Pulmonary artery endothelial cell (primary cell): ENCODE measurements around the gene FCAMR. TPM values are rescaled to one million over a fixed set of nuclear protein-coding genes. Genes with fewer than 3 reads are reported as not detected.

ENCODE experiments used
- DNase-seq: peaks from one replicate; pipeline ENCODE4 v3.0.0-alpha.2; 2011; ENCODE audit warnings: low read depth, low spot score
- total RNA-seq: library from RNA; depleted of rRNA; stranded (reverse); fragments of >200 nt; gene quantifications from 2 replicates; pipeline ENCODE4 v1.2.3, GENCODE V29; 2014

The FCAMR gene
- total RNA-seq, 1 donor from 2014 or later = not detected

DNA sequence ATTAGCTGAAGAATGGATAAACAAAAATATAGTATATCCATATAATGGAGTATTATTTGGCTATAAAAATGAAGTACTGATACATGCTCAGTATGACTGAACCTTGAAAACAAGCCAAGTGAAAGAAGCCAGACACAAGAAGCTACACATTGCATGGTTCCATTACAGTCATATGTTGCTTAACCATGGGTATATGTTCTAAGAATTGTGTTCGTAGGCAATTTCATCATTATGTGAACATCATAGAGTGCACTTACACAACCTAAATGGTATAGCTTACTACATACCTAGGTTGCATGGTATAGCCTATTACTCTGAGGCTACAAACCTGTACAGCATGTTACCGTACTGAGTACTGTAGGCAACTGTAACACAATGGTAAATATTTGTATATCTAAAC lies 28.6 kb upstream of the FCAMR start:
- no peak for DNase-seq

DNA sequence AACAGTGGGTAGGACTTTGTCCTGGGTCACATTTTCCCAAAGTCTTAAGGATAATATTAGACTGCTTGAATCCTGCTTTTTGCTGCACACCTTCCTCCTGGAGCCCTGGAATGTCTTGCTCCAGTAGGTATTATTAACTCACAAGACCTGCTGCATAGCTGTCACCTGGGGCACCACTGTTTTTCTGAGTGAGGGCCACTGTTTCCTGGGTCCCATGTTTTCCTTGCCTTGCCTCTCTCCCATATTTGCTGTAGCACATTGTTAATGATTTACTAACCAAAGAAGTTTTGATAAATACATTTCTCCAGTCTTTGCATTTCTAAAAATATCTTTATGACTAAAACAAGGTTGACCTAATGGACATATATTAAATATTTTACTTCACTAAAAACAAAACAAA lies 22.5 kb upstream of the FCAMR start:
- no peak for DNase-seq

DNA sequence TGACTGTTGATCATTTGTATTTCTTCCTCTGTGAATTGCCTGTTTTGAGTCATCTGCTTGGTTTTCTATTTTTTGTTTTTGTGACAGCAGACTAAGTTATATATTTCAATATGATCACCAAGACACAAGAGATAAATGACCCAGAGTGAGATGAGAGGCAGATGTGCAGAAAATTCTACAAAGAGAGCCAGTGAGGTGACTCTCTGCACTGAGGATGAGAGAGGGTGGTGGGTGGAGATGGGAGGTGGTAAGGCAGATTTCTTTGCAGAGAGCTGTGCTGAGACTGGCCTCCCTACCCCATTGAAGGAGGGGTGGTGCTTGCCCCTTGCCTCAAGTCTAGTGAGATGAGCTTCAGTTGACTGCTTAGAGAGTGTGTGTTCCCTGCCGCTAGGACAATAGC lies 17.6 kb upstream of the FCAMR start:
- DNase-seq = no peak

DNA sequence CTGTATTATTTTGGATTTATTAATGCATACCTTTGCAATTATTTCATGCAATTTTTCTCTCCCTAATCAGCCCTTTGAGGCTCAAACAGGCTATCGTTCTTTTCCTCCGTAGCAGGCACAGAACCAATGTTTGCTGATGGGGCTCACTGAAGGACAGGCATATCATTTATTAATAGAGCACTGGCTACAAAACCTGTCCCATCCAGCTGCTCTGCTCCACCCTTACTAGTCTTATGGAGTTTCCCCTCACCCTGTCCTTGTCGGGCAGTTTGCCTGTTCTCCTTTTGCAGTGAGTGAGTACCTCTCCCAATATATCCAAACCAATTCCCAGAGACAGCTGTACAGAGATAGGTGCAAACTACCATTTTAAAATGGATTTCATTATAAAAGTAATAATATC lies 16.6 kb upstream of the FCAMR start:
- DNase-seq = no peak

DNA sequence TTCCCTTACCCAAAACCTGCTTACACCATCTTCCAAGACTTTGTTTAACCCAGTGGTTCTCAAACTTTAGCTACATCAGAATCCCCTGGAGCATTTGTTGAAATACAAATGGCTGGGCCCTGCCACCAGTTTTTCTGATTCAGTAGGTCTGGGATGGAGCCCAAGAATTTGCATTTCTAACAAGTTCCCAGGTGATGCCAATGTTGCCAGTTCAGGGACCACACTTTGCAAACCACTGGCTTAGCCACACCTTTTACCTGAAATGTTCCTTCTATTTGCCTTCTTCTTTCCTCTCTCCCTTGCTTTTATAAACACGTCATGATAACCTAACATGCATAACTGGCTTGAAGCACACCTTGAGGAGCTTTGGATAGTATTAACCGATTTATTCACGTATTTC lies 16.1 kb upstream of the FCAMR start:
- no peak for DNase-seq

DNA sequence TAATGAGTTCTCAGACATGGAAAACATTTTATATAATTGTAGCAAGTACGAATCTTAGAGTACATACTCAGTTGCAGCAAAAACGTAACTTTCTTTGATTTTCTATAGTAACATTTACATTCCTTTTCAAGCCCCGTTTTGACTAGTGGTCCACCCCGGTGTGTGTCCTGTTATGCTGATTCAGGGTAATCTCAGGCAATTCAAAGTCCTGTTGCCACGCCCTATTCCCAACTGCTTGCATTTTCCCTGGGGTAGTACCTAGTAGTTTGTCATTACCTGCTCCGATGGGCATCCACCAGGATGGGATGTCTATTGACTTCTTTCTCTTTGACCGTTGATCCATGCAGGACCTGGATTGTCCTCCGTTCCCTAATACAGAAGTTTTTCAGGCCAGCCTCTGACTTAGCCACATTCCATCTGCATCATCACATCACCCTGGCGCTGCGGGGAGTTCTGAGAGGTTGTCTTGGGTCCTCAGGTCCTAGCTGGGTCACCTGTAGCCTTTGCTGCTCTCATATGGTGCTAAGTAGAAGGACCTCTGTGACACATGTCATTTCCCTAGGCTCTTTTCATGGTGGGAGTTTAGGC lies 15.0 kb upstream of the FCAMR start:
- DNase-seq = no peak

DNA sequence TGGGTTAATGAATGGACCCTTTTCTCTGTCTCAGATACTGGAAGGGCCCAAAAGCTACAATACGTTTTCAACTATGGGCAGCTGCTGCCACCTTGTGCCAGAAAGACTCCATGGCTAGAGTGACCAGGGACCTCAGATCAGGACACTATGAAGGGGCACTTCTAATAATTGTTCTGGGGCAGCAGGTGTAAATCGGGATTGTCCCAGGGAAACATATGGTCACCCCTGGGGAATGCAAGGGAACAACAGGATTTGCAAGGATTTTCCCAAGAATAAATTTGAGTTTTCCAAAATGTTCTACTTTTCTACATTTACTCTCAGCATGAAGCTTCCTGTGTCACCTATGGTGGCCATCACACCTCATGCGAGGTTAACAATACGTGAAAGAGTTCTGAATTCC lies 12.0 kb upstream of the FCAMR start:
- no peak for DNase-seq

DNA sequence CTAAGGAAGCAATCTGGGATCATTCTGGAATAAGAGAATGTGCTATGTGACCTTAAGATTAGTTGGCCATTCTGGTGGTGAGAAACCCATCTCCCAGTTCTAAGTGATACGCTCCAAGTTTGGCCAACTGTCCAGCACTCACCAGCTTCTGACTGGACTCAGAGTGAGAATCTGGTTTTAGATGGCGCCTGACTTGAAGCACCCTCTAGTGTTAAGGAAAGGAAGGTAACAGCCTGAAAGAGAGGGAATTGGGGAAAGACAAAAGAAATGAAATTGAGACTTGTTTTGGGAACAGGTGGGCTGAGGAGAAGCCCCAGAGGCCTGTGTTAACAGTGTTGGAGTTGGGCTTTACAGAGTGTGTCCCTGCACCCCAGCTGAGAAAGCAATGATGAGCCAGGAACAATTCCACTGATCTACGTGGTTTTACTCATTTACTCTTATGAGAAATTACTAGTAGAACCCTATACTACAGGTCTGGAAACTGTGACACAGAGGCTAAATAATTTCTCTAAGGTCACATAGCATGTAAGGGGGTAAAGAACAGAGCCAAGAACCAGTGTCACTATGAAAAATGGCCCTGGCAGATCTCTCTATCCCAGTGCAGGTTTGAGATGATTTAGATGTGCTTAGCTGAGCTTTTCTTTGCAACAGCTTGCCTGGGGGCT lies 9.3 kb upstream of the FCAMR start:
- DNase-seq = no peak

DNA sequence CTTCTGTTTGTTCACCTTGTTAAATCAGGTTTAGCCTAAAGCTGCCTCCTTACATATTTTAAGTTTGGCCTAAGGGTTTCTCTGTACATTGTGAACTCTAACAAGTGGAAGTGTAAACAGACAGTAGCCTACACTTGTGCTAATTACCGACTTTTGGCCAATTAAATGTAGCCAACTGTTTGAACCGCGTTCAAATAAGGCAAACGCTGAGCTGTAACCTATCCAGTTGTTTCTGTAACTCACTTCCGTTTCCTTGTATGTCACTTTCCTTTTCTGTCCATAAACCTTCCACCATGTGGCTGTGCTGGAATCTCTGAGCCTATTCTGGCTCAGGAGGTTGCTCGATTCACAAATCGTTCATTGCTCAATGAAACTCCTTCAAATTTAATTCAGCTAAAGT lies 8.0 kb upstream of the FCAMR start:
- DNase-seq = no peak

DNA sequence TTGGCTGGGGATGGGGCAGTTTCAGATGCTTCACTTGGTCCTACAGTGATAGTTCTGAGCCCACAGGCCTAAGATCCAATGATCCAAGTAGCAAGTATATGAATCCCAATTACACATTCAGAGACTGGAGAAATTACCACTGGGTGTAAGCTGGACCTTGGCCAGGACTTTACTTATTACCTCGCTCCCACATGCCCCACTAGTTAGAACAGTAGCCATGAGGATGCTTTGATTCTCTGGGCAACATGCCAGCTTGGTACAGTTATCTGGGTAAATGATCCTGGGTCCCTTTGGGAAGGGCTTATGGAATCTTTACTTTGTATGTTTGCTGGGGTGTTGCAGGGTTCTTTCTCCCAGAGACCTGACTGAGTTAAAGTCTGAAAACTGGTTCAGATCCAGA lies 5.0 kb upstream of the FCAMR start:
- DNase-seq = no peak

DNA sequence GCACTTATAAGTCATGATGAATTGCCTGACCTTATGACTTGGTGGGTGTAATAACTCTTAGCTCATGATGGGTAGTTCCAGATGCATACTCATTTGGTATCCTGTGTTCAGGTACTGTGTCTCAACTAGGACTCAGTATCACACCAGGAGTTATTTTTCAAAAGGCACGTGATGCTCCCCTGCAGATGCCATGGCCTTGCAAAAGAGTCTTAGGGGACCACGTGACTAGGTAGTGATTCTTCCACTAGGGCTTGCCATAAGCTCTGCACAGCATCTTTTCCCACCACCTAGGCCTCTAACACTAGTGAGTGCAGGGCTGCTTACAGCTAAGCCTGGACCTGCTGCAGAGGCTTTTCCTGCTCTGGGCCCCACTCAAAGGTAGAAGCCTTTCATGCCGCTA lies 3.9 kb upstream of the FCAMR start:
- no peak for DNase-seq

DNA sequence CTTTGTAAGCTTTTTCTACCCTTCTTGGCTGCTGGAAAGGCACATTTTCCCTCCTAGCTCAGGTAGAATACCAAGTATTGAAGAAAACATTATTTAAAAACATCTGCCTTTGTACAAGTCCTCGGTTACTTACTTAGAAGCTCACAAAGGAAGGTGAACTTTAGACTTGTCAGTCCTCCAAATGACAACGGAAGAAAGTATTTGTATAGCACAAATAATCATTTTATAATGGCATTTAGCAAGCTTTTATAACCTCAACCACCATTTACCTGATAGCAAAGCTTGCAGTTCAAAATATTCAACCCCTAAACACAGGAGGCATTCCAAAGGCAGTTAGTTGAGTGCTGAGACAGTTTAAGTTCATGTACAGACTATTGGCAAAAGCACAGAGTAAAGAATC lies 2.5 kb upstream of the FCAMR start:
- DNase-seq = no peak

DNA sequence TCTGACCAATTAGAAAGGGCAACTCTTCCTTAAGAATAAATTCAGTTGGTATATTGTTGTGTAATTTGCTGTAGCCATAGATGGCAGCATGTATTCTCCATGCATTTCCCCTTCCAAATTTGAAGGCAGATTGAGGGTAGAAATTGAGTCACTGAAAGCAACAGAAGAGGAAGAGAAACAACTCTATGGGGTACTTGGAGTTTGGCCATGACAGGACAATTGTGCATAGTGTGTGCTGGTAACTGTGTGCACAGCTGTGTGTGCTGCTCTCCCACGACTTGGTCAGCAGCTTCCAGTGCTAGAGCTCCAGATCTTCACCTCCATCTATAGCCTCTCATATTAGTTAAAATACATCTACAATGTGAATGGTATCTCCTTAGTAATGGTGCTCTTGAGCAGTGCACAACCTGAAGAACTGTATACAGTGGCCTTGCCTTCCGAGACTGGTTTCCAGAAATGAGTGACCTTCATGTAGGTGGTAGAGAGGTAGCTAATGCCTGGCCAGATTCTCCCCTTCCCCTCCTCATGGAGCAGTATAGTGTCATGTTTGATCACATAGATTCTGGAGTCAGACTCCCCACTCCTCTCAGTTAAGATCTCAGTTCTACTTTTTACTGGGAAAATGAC lies 882 bp upstream of the FCAMR start:
- no peak for DNase-seq

DNA sequence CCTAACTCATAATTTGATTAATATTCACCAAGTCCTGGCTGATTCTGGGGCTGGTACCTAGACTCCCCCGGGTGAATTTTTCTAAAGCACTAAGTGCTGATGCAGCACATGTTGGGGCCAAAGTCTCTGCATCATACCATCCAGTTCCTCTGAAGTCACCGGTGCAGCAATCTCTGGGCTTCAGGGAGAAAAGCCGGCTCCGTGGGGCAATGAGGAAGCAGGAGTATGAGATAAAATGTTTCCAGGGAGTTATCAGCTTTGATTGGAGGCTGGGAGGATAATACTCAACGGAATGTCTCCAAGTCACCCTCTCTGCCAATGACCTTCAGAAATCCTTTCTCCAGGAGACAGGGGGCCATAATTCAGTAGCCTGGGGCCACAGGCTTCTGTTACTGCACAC lies 1.2 kb downstream of the FCAMR start:
- DNase-seq = no peak

DNA sequence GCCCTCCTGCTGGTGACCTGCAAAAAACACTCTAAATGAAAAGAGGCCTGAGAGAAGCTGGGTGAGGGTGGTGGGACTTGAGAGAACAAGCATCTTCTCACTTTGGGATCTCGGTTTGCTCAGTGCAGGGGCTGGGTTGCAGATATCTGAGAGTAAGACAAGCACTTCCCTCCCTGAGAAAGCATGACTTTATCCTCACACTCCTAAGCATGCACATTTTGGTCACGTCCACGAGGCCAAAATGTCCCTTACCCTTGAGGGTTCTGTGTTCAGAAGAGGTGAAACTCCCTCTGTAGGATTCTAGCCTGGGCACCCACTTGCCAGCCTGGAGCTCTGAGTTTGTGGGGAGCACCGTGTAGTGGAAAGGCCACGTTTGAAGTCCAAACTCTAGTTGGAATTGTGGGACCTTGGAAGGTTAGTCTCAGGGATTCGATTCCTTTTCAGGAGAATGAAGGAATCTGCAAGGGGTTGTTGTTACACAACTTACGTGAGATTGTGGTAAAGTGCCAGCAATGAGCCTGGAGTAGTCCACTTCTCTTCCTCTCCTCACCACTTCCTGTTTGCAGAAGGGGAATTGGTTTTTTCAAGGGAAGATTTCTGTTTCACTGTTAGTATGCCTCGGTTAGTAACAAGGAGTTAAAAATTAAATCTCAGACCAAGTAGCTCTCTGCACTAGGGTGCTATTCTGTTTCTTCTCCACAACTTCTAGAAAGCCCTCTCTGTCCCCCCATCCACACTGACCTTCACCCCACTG lies 3.0 kb downstream of the FCAMR start:
- DNase-seq = no peak

DNA sequence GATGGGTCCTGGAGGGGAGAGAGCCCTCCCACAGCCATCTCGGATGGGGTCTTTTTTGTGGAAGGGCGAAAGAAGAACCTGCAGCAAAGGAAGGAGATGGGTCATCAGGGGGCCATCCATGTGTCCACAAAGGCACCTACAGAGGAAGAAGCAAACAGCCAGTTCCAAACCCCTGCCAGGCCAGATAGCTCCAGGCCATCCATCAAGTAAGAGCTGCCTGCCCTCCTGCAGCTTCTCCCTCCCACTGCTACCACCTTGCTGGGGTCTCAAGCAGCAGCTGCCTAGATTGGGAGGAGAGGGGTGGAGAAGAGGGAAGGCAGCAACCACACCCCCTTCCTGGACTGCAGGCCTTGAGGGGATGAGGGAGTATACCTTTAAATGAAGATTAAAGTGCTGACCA lies 4.5 kb downstream of the FCAMR start:
- DNase-seq = no peak

DNA sequence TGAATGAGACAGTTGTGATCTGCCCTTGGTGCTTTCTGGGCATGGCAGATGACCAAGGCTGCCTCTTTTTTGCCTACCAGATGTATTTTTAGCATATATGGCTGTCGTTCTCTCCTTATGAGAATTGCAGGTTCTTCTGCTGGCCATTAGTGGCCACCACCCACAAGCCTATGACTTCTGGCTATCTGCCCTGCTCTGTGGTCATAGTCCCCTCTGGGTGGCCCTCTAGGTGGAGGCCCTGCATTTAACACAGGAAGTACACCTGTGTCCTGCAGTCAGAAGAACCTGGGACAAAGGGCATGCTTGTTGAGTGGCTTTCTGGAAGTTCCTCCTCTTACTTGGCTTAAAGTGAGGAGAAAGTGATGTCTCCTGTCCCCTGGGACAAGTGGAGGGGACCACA lies 6.5 kb downstream of the FCAMR start:
- no peak for DNase-seq

DNA sequence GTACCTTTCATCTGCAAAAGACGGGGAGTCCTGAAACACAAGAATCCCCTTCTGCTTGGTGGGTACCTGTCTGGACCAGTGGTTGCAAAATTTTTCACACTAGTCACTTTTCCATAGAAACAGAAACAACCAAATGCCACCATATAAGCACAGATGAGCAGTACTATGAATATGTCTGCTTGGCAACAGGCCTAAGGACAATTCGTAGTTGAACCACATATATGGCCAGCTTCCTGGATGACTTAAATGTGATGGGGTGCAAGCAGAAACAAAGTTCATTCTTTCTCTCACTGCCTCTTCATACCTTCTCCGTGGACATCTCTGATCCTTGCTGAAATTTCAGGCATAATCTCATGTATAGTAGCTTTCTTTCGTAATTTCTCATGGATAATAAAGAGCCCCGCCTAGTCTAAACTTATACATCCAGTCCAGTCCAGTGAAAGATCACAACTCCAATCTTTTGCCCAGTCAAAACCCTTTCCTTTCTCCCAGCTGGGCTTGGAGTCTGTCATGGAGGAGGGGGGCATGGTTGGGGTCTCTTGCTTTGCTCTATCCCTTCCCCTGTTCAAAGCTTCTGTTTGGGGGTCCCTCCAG lies 7.0 kb downstream of the FCAMR start:
- DNase-seq = no peak

DNA sequence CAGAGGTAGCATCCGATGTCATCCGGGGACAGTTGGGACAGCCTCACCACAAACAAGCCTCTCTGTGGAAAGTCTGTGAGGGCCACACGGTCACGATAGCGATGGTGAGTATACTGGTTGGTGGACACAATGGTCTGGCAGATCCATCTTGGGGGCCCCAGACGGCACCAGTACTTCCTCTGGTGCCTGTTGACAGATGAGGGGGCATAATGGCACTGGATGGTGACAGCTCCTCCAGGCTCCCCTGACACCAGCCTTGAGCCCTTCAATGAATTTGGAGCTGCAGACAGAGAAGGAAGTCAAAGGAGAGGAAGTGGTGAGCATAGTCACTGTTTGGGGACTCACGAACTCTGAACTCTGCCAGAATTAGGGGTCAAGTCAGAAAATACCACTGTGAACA lies 8.0 kb downstream of the FCAMR start:
- no peak for DNase-seq

DNA sequence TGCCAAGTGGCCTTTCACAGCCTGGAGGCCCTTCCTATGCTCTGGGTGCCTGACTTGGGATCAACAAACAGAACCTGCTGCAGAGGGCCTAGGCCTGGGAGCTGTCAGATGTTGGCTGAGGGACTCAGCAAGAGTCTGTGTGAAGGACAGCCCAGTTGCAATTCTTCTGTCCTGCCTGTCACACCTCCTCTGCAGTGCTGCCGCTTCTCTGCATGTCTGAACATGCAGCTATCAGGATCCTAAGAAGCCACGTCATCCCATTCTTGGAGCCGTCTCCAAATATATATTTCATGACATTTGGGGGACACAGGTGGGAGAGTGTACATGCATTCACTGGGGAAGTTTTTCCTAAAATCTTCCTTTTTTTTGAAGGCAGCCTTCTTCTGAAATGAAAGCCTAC lies 8.6 kb downstream of the FCAMR start:
- DNase-seq = no peak

DNA sequence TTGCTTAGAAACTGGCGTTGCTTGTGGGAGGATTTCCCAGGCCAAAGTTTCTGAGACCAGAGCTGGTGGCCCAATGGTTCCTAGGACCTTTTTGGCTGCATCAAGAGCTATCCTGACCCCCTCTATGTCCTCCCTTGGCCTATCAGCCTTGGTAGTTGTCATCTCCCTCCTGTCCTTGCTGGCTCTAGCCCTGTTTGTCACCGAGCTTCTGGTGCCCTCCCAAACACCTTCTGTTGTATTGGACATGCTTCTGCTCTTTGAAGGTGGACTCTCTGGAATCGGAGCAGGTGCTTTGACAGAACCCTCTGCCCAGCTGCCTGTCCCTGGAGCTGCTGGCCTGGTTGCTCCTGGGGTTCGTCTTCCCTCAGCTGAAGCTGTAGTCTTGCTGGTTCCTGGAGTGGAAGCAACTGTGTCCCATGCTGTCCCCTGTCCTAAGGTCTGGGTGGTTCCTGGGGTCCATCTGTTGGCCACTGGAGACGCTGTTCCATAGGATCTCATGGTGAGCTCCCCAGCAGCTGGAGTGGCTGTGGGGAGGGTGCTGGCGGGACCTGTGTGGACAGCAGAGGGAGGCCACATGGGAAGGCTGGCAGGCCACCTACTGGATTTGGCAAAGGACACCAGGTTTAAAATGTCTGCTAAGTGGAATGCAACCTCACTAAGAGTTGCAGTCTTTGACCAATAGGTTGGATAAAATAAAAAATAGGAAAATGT lies 9.4 kb downstream of the FCAMR start:
- no peak for DNase-seq

DNA sequence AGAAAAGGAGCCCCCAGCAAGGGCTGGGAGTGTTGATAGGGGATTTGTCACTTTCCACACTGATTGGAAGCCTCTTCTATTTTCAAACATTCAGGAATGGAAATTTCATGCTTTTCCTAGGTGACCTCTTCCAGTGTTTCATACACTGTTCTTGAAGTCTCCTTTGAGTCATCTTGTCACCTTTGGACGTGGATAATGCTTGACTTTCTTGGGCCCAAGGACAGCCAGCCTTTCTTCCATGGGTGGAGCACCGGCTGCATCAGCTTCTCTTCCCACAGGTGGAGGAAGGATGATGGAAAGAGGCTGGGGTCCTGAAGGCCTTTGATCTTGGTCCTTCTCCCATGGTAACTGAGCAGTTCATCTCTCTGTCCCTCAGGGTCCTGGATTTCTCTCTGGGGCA lies 12.1 kb downstream of the FCAMR start:
- no peak for DNase-seq
